ENCODE data around the gene HAGH. TPM values are rescaled to one million over a fixed set of nuclear protein-coding genes. Genes with fewer than 3 reads are reported as not detected.

HAGH gene
- total RNA-seq, 1 donor from 2014 or later = 172 TPM

DNA sequence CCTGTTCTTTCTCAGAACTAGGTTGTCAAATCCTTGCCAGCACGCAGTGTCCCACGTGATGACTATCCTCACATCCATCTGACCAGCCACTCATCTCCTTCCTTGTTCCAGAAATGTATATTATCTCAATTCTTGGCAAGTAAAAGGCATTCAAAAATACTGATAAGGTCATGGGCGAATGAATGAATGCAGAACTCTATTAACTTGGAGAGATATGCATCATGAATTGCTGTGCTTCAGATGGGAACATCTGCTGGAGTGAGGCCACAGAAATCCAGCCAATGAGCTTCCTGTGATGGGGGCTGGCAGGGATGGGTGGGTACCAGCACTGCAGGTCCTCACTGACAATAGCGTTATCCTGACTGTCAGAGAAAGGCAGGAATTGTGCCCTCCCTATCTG is 19.4 kb upstream of the HAGH start:
- TF ChIP-seq, protein P1, sequence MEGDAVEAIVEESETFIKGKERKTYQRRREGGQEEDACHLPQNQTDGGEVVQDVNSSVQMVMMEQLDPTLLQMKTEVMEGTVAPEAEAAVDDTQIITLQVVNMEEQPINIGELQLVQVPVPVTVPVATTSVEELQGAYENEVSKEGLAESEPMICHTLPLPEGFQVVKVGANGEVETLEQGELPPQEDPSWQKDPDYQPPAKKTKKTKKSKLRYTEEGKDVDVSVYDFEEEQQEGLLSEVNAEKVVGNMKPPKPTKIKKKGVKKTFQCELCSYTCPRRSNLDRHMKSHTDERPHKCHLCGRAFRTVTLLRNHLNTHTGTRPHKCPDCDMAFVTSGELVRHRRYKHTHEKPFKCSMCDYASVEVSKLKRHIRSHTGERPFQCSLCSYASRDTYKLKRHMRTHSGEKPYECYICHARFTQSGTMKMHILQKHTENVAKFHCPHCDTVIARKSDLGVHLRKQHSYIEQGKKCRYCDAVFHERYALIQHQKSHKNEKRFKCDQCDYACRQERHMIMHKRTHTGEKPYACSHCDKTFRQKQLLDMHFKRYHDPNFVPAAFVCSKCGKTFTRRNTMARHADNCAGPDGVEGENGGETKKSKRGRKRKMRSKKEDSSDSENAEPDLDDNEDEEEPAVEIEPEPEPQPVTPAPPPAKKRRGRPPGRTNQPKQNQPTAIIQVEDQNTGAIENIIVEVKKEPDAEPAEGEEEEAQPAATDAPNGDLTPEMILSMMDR (IDR thresholded peaks at IDR 0.05; ENCODE audit: borderline replicate concordance) = no peak
- H3K27ac ChIP-seq (replicated peaks) = no peak overlapping the region
- intact Hi-C loops (cut with micrococcal nuclease) = no loop called here

DNA sequence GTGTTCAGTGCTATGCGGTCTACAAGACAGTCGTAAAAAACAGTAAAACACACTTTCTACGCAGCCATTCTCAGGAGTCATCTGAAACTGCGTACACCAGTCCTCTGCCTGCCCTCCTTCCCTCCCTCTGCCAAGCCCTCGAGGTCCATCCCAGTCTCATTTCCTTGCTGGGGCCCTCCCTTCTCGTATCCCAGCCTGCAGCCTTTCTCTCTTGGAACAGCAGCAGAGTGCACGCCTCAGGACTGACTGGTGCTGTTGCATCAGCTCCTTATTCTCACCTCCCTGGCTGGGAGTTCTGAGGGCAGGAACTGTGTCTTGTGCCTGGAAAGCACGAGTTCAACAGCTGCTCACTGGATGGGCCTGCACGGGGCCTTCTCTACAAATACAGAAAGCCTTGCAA is 12.9 kb upstream of the HAGH start:
- no peaks in the 10 kb centered on the region for H3K9me3 ChIP-seq (replicated peaks)
- TF ChIP-seq, protein P1 (IDR thresholded peaks at IDR 0.05; ENCODE audit: borderline replicate concordance) = no peak
- no peaks in the 10 kb centered on the region for H3K36me3 ChIP-seq
- DNase-seq = no peak
- no peak overlapping the region for H3K4me3 ChIP-seq
- no peak overlapping the region for H3K27ac ChIP-seq (replicated peaks)
- no peaks in the 10 kb centered on the region for H3K4me1 ChIP-seq
- no peaks in the 10 kb centered on the region for H3K27me3 ChIP-seq (ENCODE audit: low read depth)
- intact Hi-C loops (cut with micrococcal nuclease) = no loop called here

More for the DNA sequence above, 19.4 kb upstream of the HAGH start:
- Histone ChIP-seq H3K27me3 (ENCODE audit: low read depth) (peaks cover 2% of the 10 kb centered on the region), H3K4me3 (no peak overlapping the region), H3K9me3 (replicated peaks) (no peaks in the 10 kb centered on the region), H3K4me1 (no peaks in the 10 kb centered on the region), H3K36me3 (no peaks in the 10 kb centered on the region)
- no peak for DNase-seq

DNA sequence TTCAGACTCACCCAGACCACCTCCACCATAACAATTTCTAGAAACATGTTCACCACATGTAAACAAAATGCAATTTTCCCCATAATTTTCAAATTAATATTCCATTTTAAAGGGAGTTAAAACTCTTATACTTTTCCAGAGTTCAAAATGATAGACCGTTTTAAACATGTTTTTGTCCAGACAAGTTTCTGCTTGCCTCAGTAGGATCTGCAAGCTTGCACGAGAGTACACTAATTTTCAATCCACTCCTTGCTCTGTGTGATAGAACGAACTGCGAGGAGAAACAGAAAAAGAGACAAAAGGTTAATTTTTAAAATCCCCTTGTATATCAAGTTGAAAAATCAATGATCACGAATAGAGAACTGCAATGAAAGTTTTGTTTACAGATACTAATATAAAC is 7.5 kb upstream of the HAGH start:
- H3K9me3 ChIP-seq (replicated peaks) = no peaks in the 10 kb centered on the region
- intact Hi-C loops (cut with micrococcal nuclease) = no loop called here
- no peak overlapping the region for H3K27ac ChIP-seq (replicated peaks)
- peaks cover 16% of the 10 kb centered on the region for H3K4me1 ChIP-seq
- no peak for DNase-seq
- H3K36me3 ChIP-seq = peaks cover 13% of the 10 kb centered on the region
- TF ChIP-seq, protein P1 (IDR thresholded peaks at IDR 0.05; ENCODE audit: borderline replicate concordance) = no peak
- no peak overlapping the region for H3K4me3 ChIP-seq
- no peaks in the 10 kb centered on the region for H3K27me3 ChIP-seq (ENCODE audit: low read depth)

DNA sequence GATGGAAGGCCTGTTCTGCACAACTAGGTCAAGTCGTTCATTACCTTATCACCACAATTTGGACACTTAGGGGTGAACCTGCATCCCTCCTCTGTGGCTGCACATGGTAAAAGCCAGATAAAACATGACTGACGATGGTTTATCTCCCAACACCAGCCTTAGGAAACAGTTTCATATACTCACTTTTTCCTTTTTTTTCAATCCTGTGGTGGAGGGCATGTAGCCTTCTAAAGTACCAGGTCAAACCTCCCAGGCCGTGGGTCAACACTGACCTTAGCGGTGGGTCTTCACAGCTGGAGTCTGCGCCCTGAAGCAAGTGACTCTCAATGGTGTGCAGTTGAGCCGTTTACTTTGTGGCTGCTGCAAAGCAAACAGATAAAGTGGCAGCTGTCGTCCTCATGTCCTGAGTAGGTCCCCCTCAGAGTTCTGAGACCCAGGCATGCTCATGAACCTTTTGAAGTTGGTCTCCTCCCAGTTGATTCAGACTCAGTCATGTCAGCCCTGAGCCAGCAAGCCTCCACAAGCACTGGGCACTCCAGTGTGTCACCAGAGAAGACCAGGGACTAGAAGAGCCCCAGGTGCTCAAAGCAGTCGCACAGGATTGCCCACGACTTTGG is 6.3 kb upstream of the HAGH start:
- Histone ChIP-seq H3K4me3 (no peak overlapping the region), H3K9me3 (replicated peaks) (no peaks in the 10 kb centered on the region), H3K27ac (replicated peaks) (no peak overlapping the region), H3K27me3 (ENCODE audit: low read depth) (no peaks in the 10 kb centered on the region), H3K36me3 (peaks cover 13% of the 10 kb centered on the region), H3K4me1 (peaks cover 27% of the 10 kb centered on the region)
- intact Hi-C loops (cut with micrococcal nuclease) = no loop called here
- no peak for DNase-seq
- TF ChIP-seq, protein P1 (IDR thresholded peaks at IDR 0.05; ENCODE audit: borderline replicate concordance) = no peak

DNA sequence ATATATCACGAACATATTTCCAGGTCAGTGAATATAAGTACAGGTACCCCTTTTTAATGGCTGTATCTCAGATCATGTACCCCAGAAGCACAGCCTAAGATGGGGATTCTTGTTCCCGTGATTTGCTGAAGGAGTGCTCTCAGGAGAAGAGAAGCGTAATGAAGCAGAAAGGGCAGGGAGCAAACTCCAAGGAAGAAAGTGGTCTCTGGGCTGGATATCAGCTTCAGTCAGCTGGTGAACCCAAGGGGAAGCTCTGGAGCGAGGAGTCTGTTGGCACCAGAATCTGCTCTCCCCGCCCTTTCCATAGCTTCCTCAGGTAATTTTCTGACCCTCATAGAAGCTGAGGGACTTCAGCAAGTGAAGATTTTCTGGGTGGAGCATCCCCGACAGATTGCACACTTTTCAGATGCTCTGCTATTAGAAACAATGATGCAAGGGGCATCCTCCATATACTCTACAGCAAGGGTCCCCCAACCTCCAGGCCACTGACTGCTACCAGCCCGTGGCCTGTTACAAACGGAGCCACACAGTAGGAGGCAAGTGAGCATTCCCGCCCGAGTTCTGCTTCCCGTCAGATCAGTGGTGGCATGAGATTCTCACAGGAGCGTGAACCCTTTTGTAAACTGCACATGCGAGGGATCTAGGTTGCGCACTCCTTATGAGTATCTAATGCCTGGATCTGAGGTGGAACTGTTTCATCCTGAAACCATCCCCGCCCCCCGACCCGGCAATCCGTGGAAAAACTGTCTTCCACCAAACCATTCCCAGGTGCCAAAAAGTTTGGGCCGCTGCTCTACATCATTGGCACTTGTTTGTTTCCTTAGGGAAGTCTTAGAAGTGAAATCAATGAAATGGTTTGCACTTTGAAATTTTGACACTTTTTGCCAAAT is 4.8 kb upstream of the HAGH start:
- TF ChIP-seq, protein P1 (IDR thresholded peaks at IDR 0.05; ENCODE audit: borderline replicate concordance) = no peak
- H3K4me1 ChIP-seq = peaks cover 40% of the 10 kb centered on the region
- intact Hi-C loops (cut with micrococcal nuclease) = no loop called here

More for the DNA sequence above, 4.8 kb upstream of the HAGH start:
- H3K4me3 ChIP-seq = no peak overlapping the region
- H3K27ac ChIP-seq (replicated peaks) = no peak overlapping the region
- no peak for DNase-seq
- peaks cover 13% of the 10 kb centered on the region for H3K36me3 ChIP-seq
- H3K9me3 ChIP-seq (replicated peaks) = no peaks in the 10 kb centered on the region
- no peaks in the 10 kb centered on the region for H3K27me3 ChIP-seq (ENCODE audit: low read depth)
